ENCODE data around the gene EFCAB13.

DNA sequence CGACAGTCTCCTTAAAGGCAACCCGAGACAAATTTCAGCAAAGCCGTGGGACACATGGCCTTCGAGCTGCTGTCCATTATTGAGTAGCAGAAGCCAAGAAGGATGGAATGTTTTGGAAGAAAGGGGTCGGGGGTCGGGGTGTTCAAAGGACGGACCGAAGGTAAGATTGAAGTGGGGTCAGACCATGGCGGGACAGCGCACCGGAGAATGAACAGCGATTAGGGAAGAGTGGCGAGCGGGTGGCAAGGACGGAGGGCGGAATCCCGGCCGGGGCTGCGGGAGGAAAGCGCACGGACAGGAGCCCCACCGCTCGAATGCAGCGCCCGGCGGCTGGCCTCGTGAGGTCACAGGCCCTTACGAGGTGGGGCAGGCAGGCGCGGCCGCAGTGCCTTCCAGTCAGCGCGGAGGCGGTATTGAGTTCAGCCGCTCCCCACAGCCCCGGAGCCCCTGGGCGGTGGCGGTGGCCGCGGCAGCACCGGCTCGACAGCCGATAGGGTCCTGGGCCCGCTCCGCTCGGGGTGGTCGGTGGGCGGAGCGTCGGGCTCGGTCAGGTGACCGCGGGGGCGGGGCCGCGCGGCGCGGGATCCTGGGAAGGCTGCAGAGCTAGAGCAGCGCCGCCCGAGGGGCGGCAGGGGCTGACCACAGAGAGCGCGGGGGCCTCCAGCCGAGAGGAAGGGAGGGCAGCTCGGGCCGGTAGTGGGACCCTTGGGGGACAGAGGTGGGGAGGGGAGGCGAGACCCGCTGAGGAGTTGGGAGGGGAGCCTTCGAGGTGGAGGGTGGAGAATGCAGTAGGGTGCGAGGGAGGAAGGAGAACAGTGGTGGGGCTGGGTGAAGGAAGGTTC lies at the start of gene EFCAB13:
- TF ChIP-seq, protein P1, sequence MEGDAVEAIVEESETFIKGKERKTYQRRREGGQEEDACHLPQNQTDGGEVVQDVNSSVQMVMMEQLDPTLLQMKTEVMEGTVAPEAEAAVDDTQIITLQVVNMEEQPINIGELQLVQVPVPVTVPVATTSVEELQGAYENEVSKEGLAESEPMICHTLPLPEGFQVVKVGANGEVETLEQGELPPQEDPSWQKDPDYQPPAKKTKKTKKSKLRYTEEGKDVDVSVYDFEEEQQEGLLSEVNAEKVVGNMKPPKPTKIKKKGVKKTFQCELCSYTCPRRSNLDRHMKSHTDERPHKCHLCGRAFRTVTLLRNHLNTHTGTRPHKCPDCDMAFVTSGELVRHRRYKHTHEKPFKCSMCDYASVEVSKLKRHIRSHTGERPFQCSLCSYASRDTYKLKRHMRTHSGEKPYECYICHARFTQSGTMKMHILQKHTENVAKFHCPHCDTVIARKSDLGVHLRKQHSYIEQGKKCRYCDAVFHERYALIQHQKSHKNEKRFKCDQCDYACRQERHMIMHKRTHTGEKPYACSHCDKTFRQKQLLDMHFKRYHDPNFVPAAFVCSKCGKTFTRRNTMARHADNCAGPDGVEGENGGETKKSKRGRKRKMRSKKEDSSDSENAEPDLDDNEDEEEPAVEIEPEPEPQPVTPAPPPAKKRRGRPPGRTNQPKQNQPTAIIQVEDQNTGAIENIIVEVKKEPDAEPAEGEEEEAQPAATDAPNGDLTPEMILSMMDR (conservative IDR thresholded peaks at IDR 0.05; ENCODE audit: low read depth, low read length) = peak; percentile 51
- no peak for TF ChIP-seq EZH2 (IDR thresholded peaks at IDR 0.05; ENCODE audit: low read length, unreplicated experiment)
